Neural cell (in vitro differentiated cells): ENCODE results near the gene TRAPPC6A. TPM values are rescaled to one million over a fixed set of nuclear protein-coding genes. Genes with fewer than 3 reads are reported as not detected.

Experiments
- H2AFZ ChIP-seq: fragments of 200-600, 300-800 bp; sonication (generic), shearing (Covaris generic); 2 replicates; pipeline ENCODE4 v1.6.0; 2014; ENCODE audit warnings: low read depth, mild to moderate bottlenecking, antibody characterized with exemption, low read length, moderate library complexity
- H3F3A ChIP-seq: fragments of 200-600 bp; shearing (Covaris generic); 2 replicates; pipeline ENCODE4 v1.6.1; 2016; ENCODE audit warnings: mild to moderate bottlenecking, moderate library complexity, mixed read lengths, antibody characterized with exemption, low read length; ENCODE audit not compliant: insufficient read depth, poor library complexity, severe bottlenecking
- H3K27ac ChIP-seq: fragments of 200-600, 300-800 bp; sonication (generic), shearing (Covaris generic); 2 replicates; pipeline ENCODE4 v1.5.1; 2014; ENCODE audit warnings: mild to moderate bottlenecking, low read length, moderate library complexity
- H3K27me3 ChIP-seq: fragments of 300-800, 200-600 bp; sonication (generic), shearing (Covaris generic); 2 replicates; pipeline ENCODE4 v1.6.0; 2014; ENCODE audit warnings: mild to moderate bottlenecking, low read depth, low read length, moderate library complexity; ENCODE audit not compliant: insufficient read depth
- H3K36me3 ChIP-seq: fragments of 300-800, 200-600 bp; sonication (generic), shearing (Covaris generic); 2 replicates; pipeline ENCODE4 v1.5.1; 2014; ENCODE audit warnings: mild to moderate bottlenecking, antibody characterized with exemption, low read length, moderate library complexity; ENCODE audit not compliant: insufficient read depth
- H3K4me2 ChIP-seq: fragments of 300-800, 200-600 bp; sonication (generic), shearing (Covaris generic); 2 replicates; pipeline ENCODE4 v1.6.0; 2014; ENCODE audit warnings: mild to moderate bottlenecking, low read length
- H3K4me3 ChIP-seq: fragments of 300-800, 200-600 bp; sonication (generic), shearing (Covaris generic); 2 replicates; pipeline ENCODE4 v1.5.1; 2014; ENCODE audit warnings: mild to moderate bottlenecking, low read length, moderate library complexity
- H3K79me2 ChIP-seq: fragments of 200-600 bp; shearing (Covaris generic); replicated peaks from 2 replicates; pipeline ENCODE4 v1.6.0; 2014; ENCODE audit warnings: mild to moderate bottlenecking, low read length, moderate library complexity; ENCODE audit not compliant: insufficient read depth
- H3K9ac ChIP-seq: fragments of 300-800, 200-600 bp; sonication (generic), shearing (Covaris generic); 2 replicates; pipeline ENCODE4 v1.6.1; 2016; ENCODE audit warnings: mild to moderate bottlenecking, low read length, mixed read lengths
- H3K9me2 ChIP-seq: fragments of 200-600 bp; shearing (Covaris generic); 2 replicates; pipeline ENCODE4 v1.6.1; 2016; ENCODE audit warnings: mild to moderate bottlenecking, low read length, mixed read lengths; ENCODE audit not compliant: insufficient read depth
- H3K9me3 ChIP-seq: fragments of 200-600, 300-800 bp; sonication (generic), shearing (Covaris generic); 2 replicates; pipeline ENCODE4 v1.6.1; 2016; ENCODE audit warnings: mild to moderate bottlenecking, mixed run types, low read length, moderate library complexity, mixed read lengths
- H4K20me1 ChIP-seq: fragments of 200-600 bp; shearing (Covaris generic); 2 replicates; pipeline ENCODE4 v1.6.1; 2016; ENCODE audit warnings: mild to moderate bottlenecking, mixed run types; ENCODE audit not compliant: insufficient read depth
- CTCF ChIP-seq: fragments of 450-650 bp; IDR thresholded peaks from 2 replicates; pipeline ENCODE4 v1.5.1; 2014; ENCODE audit warnings: antibody characterized with exemption, mild to moderate bottlenecking, moderate library complexity; ENCODE audit not compliant: poor library complexity, severe bottlenecking
- EP300 ChIP-seq: fragments of 450-650 bp; conservative IDR thresholded peaks from 2 replicates; pipeline ENCODE4 v1.6.1; 2014; ENCODE audit warnings: antibody characterized with exemption, mild to moderate bottlenecking, moderate library complexity; ENCODE audit not compliant: poor library complexity, severe bottlenecking
- EZH2 ChIP-seq: fragments of 200-600, 300-800 bp; shearing (Covaris generic), sonication (generic); IDR thresholded peaks from 2 replicates; pipeline ENCODE4 v1.6.1; 2014; ENCODE audit warnings: antibody characterized with exemption, low read length, borderline replicate concordance, mild to moderate bottlenecking; ENCODE audit not compliant: insufficient read depth, poor library complexity, severe bottlenecking
- MXI1 ChIP-seq: fragments of 450-650 bp; conservative IDR thresholded peaks from 2 replicates; pipeline ENCODE4 v1.6.1; 2014; ENCODE audit warnings: antibody characterized with exemption, mild to moderate bottlenecking; ENCODE audit not compliant: poor library complexity, severe bottlenecking
- POLR2AphosphoS5 ChIP-seq: IDR thresholded peaks from 2 replicates; pipeline ENCODE4 v1.6.1; 2012
- RAD21 ChIP-seq: fragments of 450-650 bp; conservative IDR thresholded peaks from 2 replicates; pipeline ENCODE4 v1.6.1; 2014; ENCODE audit warnings: antibody characterized with exemption, mild to moderate bottlenecking, moderate library complexity
- REST ChIP-seq: IDR thresholded peaks from 2 replicates; pipeline ENCODE4 v1.6.1; 2012; ENCODE audit warnings: borderline replicate concordance
- SMC3 ChIP-seq: fragments of 450-650 bp; conservative IDR thresholded peaks from 2 replicates; pipeline ENCODE4 v1.6.1; 2014; ENCODE audit warnings: antibody characterized with exemption, mild to moderate bottlenecking, moderate library complexity; ENCODE audit not compliant: poor library complexity
- TAF1 ChIP-seq: IDR thresholded peaks from 2 replicates; pipeline ENCODE4 v1.6.1; 2012; ENCODE audit warnings: low read depth
- polyA plus RNA-seq: library from polyadenylated mRNA; depleted of rRNA; stranded (reverse); fragments of >200 nt; gene quantifications from 2 replicates; pipeline ENCODE4 v1.2.3, GENCODE V29; 2014

TRAPPC6A gene
- polyA plus RNA-seq, 1 donor from 2014 or later, result 48.5 TPM

DNA sequence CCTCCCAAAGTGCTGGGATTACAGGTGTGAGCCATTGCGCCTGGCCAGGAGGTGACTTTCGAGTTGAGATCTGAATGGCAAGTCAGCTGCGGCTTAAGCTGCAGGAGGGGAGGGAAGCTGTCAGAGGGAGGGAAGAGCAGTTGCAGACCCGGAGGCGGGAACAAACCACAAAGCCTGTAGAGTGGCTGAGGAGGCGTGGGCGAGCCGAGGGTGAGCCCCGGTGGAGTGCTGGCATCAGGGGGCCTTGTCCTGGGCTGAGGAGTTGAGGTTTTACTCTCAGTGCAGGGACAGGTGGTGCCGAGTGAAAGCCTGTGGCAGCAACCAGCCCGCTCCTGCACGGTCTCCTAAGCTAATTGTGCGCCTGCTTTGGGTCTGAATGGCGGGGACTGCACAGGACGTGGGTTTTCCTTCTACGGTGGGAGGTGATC, 60.9 kb downstream of the TRAPPC6A start:
- Histone ChIP-seq H3K27ac (no peak overlapping the region), H3F3A (no peaks in the 10 kb centered on the region), H3K27me3 (no peaks in the 10 kb centered on the region), H3K36me3 (no peaks in the 10 kb centered on the region), H3K4me3 (no peak overlapping the region), H2AFZ (no peak overlapping the region), H3K9me3 (no peaks in the 10 kb centered on the region), H3K9ac (no peak overlapping the region), H3K9me2 (no peaks in the 10 kb centered on the region), H3K4me2 (no peak overlapping the region), H3K79me2 (peaks cover 30% of the 10 kb centered on the region), H4K20me1 (no peaks in the 10 kb centered on the region)
- TF ChIP-seq REST (no peak), SMC3 (no peak), EZH2 (no peak), EP300 (no peak), MXI1 (no peak), CTCF (no peak), POLR2AphosphoS5 (no peak), RAD21 (no peak), TAF1 (no peak)

- H3F3A ChIP-seq, result no peaks in the 10 kb centered on the region
- H3K4me3 ChIP-seq, result no peak overlapping the region
- H2AFZ ChIP-seq, result no peak overlapping the region
- H3K36me3 ChIP-seq, result no peaks in the 10 kb centered on the region
- TF ChIP-seq EZH2, result no peak
- no peak for TF ChIP-seq SMC3
- no peak for TF ChIP-seq MXI1
- TF ChIP-seq RAD21, result no peak
- TF ChIP-seq EP300, result no peak
- TF ChIP-seq REST, result no peak
- H3K9me3 ChIP-seq, result no peaks in the 10 kb centered on the region
- H3K9ac ChIP-seq, result no peak overlapping the region
- H3K9me2 ChIP-seq, result no peaks in the 10 kb centered on the region
- no peak overlapping the region for H3K27ac ChIP-seq
- no peaks in the 10 kb centered on the region for H3K27me3 ChIP-seq
- peaks cover 23% of the 10 kb centered on the region for H3K79me2 ChIP-seq
- no peak overlapping the region for H3K4me2 ChIP-seq
- H4K20me1 ChIP-seq, result no peaks in the 10 kb centered on the region
These were observed 62.0 kb downstream of the TRAPPC6A start for GRCh38 chr19:45115809-45116615.
